NCI-H748 treated with DMSO at 0.1 percent for 48 hours (cell line): ENCODE measurements around the gene PLS1.
"Not testable (repeated sequence)": the region's sequence is repeated elsewhere in the genome, so short reads cannot be mapped to it uniquely, and the experiment has no call there.

Experiments used
- DNase-seq: peaks from one replicate; lab custom pipeline; 2025; lab: John Stamatoyannopoulos, UW

PLS1 gene

GRCh38 chr3:142595951-142596725, at the start of gene PLS1:
TSS of gene PLS1 (plus strand) at chr3:142596393. CDS start at chr3:142664238, 67,845 bp downstream.
- peak; percentile 66 for DNase-seq

GRCh38 chr3:142549986-142550385, 46.2 kb upstream of the PLS1 start:
- no peak for DNase-seq

- not testable (repeated sequence) for DNase-seq
Measured at GRCh38 chr3:142552579-142552978, 43.6 kb upstream of the PLS1 start.

- DNase-seq, result no peak
Measured at GRCh38 chr3:142553741-142554140, 42.5 kb upstream of the PLS1 start.

- no peak for DNase-seq
Measured at GRCh38 chr3:142560118-142560517, 36.1 kb upstream of the PLS1 start.

GRCh38 chr3:142563496-142563997, 32.6 kb upstream of the PLS1 start:
- no peak for DNase-seq

GRCh38 chr3:142566096-142566495, 30.1 kb upstream of the PLS1 start:
- DNase-seq, result no peak

GRCh38 chr3:142568393-142569017, 27.7 kb upstream of the PLS1 start:
- no peak for DNase-seq

GRCh38 chr3:142569422-142569821, 26.8 kb upstream of the PLS1 start:
- not testable (repeated sequence) for DNase-seq

- DNase-seq, result not testable (repeated sequence)
Measured at GRCh38 chr3:142574223-142574622, 22.0 kb upstream of the PLS1 start.

- DNase-seq, result no peak
Measured at GRCh38 chr3:142574665-142575064, 21.5 kb upstream of the PLS1 start.

GRCh38 chr3:142576792-142577191, 19.4 kb upstream of the PLS1 start:
- DNase-seq, result no peak

GRCh38 chr3:142577696-142578328, 18.4 kb upstream of the PLS1 start:
- DNase-seq, result no peak

GRCh38 chr3:142578329-142579223, 17.6 kb upstream of the PLS1 start, which contains the start of gene ATR:
TSS of gene ATR (minus strand) at chr3:142578733. CDS start at chr3:142578704, 29 bp downstream.
- peak; percentile 75 for DNase-seq

GRCh38 chr3:142580061-142580423, 16.2 kb upstream of the PLS1 start:
- DNase-seq, result no peak

- DNase-seq, result not testable (repeated sequence)
Measured at GRCh38 chr3:142581070-142581469, 15.1 kb upstream of the PLS1 start.

GRCh38 chr3:142586803-142587406, 9.3 kb upstream of the PLS1 start:
- peak; percentile 15 for DNase-seq

GRCh38 chr3:142588703-142589102, 7.5 kb upstream of the PLS1 start:
- DNase-seq, result no peak

GRCh38 chr3:142592268-142592667, 3.9 kb upstream of the PLS1 start:
- not testable (repeated sequence) for DNase-seq

- DNase-seq, result no peak
Measured at GRCh38 chr3:142595141-142595540, 1.1 kb upstream of the PLS1 start.

- no peak for DNase-seq
Measured at GRCh38 chr3:142595581-142595950, 627 bp upstream of the PLS1 start.
